HG03060 (cell line): ENCODE measurements around the gene YEATS2.

ENCODE experiments used
- ATAC-seq: cut with Tn5 transposase; IDR thresholded peaks from one replicate; pipeline ENCODE4 v1.9.1; 2021; ENCODE audit warnings: low read depth, moderate number of reproducible peaks; ENCODE audit not compliant: unreplicated experiment

The YEATS2 gene

GRCh38 chr3:183809270-183809669 lies 111.7 kb downstream of the YEATS2 start:
- no peak for ATAC-seq

DNA sequence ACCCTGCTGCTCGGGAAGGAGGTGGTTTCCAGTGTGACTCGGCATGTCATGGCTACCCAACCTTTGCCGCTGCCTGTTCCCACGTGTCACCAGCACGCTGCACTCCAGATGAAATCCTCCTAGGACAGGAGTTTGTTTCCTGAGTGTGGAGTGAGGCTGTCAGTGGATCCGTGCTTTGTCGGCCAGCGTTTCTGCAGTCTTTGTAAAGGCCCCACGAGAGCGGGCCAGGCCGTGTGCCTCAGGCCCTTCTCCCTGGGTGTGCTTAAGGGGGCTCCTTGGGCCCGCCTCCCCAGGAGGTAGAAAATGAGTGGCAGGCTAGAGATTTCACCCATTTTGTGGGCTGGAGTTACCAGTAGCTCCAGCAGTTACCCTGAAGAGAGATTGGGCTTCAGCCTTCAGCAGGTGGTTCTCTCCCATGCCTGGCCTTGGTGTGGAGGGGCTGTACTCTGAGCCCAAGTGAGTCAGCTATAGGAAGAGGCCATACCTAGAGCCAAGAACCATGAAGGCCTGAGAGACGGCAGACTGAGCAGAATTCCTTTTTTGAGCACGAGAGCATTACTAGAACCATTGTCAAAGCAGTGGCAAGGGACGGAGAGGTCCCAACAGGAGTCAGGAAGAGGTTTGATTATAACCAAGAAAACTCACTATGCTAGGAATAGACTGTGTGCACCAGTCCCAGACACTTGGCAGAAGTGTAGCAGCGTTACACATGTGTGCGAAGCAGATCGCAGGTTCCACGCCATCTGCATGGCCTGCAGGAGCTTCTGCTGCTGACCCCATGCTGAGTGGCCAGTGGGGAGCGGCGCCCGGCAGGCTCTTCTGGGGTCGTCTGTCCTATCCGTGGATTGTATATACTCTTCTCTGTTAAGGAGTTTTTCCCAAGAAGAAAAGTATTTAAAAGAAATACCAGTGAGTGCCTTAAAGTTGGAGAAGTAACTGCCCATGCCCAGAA lies 113.3 kb downstream of the YEATS2 start:
- no peak for ATAC-seq

GRCh38 chr3:183811638-183812037 lies 114.0 kb downstream of the YEATS2 start:
- no peak for ATAC-seq

GRCh38 chr3:183812761-183813445 lies 115.3 kb downstream of the YEATS2 start:
- ATAC-seq, result no peak

DNA sequence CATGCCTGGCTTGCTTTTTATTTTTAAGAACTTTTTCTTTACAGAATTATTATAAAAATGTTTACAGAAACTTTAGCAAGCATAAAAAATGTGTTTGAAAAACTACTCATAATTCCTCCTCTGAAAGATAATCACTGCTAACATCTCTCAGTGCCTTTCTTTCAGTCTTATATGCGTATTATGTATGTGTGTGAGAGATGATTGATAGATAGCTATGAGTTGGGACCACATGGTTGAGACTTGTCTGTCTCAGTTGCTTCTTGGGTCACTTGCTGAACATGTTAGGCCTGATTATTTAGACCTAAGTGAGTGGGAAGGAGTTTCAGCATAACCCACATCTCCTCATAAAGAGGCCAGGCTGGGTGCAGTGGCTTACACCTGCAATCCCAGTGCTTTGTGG lies 116.6 kb downstream of the YEATS2 start:
- ATAC-seq, result no peak

DNA sequence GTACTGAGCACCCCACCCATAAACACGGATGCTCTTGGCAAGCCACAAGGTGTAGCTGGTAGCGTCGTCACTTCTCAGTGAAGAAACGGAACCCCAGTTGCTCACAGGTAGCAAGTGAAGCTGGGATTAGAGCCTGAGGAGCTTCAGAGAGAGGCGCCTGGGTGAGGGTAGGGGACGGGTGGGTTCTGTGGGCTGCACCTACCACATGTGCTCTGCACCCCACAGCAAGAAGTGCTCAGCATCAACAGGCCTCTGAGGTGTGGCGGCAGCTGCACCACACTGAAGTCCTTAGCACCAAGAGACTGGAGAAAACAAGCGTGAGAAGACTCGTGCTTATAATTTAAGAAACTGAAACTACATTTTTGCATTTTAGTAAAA lies 118.0 kb downstream of the YEATS2 start:
- no peak for ATAC-seq

DNA sequence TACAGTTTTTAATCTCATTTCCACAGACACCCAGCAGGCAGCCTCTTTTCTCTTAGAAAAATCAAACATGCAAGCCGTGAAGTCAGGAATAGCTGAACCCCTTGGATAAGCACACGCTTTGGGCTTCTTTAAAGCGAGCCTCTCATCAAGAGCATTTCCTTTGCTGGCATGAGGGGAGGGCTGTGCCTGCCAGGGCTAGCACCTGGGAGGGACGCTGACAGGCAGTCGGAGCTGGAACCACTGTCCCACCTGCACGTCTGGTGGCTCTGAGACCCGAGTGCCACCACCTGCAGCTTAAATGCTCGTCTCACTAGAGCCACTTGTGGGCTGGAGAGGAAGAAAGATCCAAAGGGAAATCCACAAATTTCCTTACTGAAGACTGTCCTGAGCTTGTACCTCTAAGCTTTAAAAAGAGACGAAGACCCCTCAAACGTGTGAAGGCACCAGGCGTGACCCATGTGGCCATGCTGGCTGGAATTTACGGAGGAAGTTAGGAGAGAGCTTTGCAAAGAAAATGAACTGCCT lies 118.4 kb downstream of the YEATS2 start:
- no peak for ATAC-seq

DNA sequence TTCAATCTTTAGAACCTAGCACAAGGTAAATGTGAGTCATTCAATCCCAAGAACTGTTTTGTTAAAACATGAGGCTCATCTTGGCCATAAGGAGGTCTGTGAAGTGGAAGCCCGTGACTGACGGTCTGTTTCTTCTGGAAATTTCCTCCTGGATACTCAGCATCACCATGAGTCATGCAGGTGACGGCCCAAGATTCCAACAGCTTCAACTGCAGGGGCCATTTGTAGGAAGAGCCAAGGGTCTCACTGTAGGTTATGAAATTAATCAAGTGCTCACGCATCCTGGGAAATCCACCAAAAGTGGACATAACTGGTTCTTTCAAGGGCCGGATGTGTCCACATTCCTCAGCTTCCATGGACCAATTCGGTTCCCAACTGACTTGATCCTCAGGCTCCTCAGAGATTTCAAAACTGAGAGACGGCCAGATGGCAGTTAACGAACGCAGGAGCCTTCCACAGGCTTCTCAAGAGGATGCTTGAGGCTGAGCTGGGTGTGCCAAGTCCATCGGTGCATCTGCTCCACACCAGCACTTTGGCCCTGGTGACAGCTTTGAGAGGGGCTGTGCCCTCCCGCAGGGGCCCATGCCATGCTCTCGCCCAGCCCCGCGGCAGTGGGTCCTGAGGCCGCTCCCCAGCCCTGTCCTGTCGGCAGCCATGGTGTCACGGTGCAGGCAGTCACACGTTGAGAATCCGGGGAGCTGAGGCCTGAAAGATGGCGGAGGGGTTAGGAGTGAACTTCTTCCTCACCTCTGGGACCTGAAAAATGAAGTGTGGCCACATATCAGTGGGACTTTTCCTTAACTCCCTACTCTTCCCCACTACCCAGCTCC lies 119.3 kb downstream of the YEATS2 start:
- no peak for ATAC-seq

DNA sequence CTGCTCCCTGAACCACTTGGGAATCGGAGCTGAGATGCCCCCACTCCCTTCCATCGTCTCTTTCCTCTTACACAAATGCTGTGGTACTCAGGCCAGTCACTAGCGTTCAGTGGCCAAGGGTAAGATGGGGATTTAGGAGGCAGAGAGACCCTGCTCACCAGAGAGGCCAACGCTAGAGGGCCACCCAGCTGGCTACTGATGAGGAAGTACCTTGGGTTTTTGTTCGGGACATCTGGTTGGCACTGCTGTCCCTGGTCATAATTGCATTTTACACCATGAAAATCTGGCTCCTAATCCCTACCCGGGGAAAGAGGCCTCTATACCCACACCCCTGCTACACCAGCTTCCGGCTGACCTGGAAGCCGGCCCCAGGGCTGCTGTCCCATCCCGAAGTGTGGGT lies 120.0 kb downstream of the YEATS2 start:
- ATAC-seq, result no peak

- ATAC-seq, result no peak
These were observed 120.5 kb downstream of the YEATS2 start for GRCh38 chr3:183818041-183818620.

- no peak for ATAC-seq
These were observed 121.4 kb downstream of the YEATS2 start for GRCh38 chr3:183818706-183819624.

- ATAC-seq, result no peak
These were observed 122.2 kb downstream of the YEATS2 start for GRCh38 chr3:183819831-183820230.

DNA sequence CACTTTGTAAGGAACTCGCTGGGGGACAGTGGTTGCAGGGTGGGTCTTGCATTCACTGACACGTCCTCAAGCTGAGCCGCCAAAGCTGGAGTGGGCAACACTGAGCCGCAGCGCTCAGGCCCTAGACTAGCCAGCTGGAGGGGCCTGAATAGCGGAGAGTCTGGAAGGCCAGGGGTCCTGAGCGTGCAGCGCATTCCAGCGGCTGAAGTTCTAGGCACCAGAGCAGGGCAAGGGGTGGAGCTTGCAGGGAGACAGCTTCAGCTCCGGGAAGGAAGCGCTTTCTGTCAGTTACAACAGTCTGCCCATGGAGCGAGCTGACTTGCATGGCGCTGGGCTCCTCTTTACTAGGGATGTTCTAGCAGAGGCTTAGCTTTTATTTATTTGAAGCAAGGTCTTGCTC lies 125.0 kb downstream of the YEATS2 start:
- no peak for ATAC-seq

GRCh38 chr3:183823963-183824362 lies 126.4 kb downstream of the YEATS2 start:
- ATAC-seq, result no peak

DNA sequence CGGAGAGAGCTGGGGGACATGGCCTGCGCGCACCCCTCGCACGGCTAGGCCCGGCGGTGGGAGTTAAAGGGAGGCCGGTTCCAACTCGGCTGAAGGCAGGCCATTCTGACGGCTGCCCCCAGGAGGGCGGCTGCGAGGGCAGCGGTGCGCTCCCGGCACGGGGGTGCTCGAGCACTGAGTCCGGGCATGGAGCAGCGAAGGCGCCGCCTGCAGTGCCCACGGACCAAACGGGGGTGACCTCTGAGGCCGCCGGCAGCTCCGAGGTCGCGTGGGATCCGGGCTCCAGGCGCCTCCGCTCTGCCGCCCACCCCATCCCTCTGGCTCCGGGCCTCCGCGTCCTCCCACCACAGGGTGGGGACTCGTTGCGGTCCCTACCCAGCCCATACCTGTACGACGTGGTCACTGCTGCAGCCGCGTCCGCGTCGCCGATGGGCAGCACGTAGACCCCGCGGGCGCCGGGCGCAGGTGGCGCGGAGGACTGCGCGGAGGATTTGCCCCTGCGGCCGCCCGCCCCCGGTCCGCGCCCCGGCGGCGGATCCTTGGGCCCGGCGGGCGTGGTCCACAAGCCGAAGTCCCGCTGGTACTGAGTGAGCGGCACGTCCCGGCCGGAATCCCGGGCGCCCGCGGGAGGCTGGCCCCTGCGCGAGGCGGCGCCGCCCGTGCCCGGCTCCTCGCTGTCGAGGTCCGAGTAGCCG lies 127.3 kb downstream of the YEATS2 start:
- no peak for ATAC-seq

DNA sequence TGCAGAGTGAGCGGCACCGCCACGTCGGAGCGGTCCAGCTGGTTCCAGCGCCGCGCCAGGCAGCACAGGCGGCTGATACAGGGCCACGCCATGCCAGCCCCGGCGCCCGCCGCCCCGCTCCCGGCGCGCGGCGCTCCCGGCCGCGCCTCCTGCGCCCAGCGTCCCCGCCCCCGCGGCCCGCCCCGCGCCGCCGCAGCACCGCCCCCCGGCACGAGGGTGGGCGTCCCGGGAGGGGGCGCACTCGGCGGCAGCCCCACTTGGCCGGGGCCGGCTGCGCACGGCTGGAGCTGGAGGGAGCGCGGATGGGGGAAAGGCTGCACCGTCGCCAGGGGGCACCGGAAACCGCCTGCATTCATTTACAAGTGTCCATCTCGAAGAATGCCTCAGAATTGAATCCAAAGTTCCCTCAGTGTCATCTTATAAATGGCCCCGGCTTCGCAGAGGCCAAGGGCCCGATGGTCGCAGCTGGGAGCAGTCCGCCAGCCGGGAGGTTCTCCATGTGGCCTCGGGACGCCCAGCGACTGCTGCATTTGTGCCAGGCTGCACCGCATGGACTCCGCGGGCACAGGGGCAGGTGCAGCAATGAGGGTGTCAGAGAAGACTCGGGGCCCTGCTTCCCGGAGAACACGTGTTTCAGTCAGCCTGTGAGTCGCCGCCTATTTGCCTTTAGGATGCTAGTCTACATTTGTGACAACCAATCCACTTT lies 128.0 kb downstream of the YEATS2 start, which contains the start of gene MAP6D1:
TSS of gene MAP6D1 (minus strand) at position 122 of the 706 bp plus-strand sequence. CDS start at position 92, 30 bp downstream.
- ATAC-seq, result no peak

GRCh38 chr3:183826448-183827250 lies 129.1 kb downstream of the YEATS2 start:
- no peak for ATAC-seq
